Renal pelvis (tissue), 12 donors: ENCODE results near the gene APOL6. TPM values are rescaled to one million over a fixed set of nuclear protein-coding genes. Genes with fewer than 3 reads are reported as not detected.

Experiments
- DNase-seq: peaks from one replicate; pipeline ENCODE4 v3.0.0-alpha.2; 2013
- long read RNA-seq, 16 experiments: transcript quantifications; one replicate each; lab custom pipeline, GENCODE V29; 2026
- polyA plus RNA-seq, 3 donors: library from polyadenylated mRNA; unstranded; fragments of 120-200 nt; gene quantifications; one replicate each; pipeline ENCODE4 v1.2.1, GENCODE V29; 2013; ENCODE audit not compliant: insufficient read length in 3 of 3

The APOL6 gene, protein sequence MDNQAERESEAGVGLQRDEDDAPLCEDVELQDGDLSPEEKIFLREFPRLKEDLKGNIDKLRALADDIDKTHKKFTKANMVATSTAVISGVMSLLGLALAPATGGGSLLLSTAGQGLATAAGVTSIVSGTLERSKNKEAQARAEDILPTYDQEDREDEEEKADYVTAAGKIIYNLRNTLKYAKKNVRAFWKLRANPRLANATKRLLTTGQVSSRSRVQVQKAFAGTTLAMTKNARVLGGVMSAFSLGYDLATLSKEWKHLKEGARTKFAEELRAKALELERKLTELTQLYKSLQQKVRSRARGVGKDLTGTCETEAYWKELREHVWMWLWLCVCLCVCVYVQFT
- polyA plus RNA-seq = 1 to 10 TPM; 2.7 to 4.0 (median 3.5) TPM
- long read RNA-seq, donor 1, full-length matches to known transcripts = 1 of 1 reads
- long read RNA-seq, donor 1, partial matches to known transcripts = 0 of 1 reads
- long read RNA-seq, donor 1, other reads (novel, unspliced or antisense) = 0 of 1 reads
- long read RNA-seq, donor 2 = 0 reads
- long read RNA-seq, donor 3, full-length matches to known transcripts = 2 of 2 reads
- long read RNA-seq, donor 3, partial matches to known transcripts = 0 of 2 reads
- long read RNA-seq, donor 3, other reads (novel, unspliced or antisense) = 0 of 2 reads
- long read RNA-seq, donor 4 = 0 reads
- long read RNA-seq, donor 5 = 0 reads
- long read RNA-seq, donor 6, full-length matches to known transcripts = 1 of 1 reads
- long read RNA-seq, donor 6, partial matches to known transcripts = 0 of 1 reads
- long read RNA-seq, donor 6, other reads (novel, unspliced or antisense) = 0 of 1 reads
- long read RNA-seq, donor 7, full-length matches to known transcripts = 1 of 1 reads
- long read RNA-seq, donor 7, partial matches to known transcripts = 0 of 1 reads
- long read RNA-seq, donor 7, other reads (novel, unspliced or antisense) = 0 of 1 reads
- long read RNA-seq, donor 8, full-length matches to known transcripts = 1 of 1 reads
- long read RNA-seq, donor 8, partial matches to known transcripts = 0 of 1 reads
- long read RNA-seq, donor 8, other reads (novel, unspliced or antisense) = 0 of 1 reads
- long read RNA-seq, donor 9 = 0 reads
- long read RNA-seq, donor 10, partial matches to known transcripts = 0 of 8 reads
- long read RNA-seq, donor 10, other reads (novel, unspliced or antisense) = 8 of 8 reads
- long read RNA-seq, donor 11, full-length matches to known transcripts = 1 of 1 reads
- long read RNA-seq, donor 11, partial matches to known transcripts = 0 of 1 reads
- long read RNA-seq, donor 11, other reads (novel, unspliced or antisense) = 0 of 1 reads
- long read RNA-seq, donor 12 = 0 reads
- long read RNA-seq, donor 13, full-length matches to known transcripts = 1 of 1 reads
- long read RNA-seq, donor 13, partial matches to known transcripts = 0 of 1 reads
- long read RNA-seq, donor 13, other reads (novel, unspliced or antisense) = 0 of 1 reads
- long read RNA-seq, donor 14, full-length matches to known transcripts = 5 of 5 reads
- long read RNA-seq, donor 14, partial matches to known transcripts = 0 of 5 reads
- long read RNA-seq, donor 14, other reads (novel, unspliced or antisense) = 0 of 5 reads
- long read RNA-seq, donor 15, full-length matches to known transcripts = 2 of 2 reads
- long read RNA-seq, donor 15, partial matches to known transcripts = 0 of 2 reads
- long read RNA-seq, donor 15, other reads (novel, unspliced or antisense) = 0 of 2 reads
- long read RNA-seq, donor 16, full-length matches to known transcripts = 1 of 1 reads
- long read RNA-seq, donor 16, partial matches to known transcripts = 0 of 1 reads
- long read RNA-seq, donor 16, other reads (novel, unspliced or antisense) = 0 of 1 reads

DNA sequence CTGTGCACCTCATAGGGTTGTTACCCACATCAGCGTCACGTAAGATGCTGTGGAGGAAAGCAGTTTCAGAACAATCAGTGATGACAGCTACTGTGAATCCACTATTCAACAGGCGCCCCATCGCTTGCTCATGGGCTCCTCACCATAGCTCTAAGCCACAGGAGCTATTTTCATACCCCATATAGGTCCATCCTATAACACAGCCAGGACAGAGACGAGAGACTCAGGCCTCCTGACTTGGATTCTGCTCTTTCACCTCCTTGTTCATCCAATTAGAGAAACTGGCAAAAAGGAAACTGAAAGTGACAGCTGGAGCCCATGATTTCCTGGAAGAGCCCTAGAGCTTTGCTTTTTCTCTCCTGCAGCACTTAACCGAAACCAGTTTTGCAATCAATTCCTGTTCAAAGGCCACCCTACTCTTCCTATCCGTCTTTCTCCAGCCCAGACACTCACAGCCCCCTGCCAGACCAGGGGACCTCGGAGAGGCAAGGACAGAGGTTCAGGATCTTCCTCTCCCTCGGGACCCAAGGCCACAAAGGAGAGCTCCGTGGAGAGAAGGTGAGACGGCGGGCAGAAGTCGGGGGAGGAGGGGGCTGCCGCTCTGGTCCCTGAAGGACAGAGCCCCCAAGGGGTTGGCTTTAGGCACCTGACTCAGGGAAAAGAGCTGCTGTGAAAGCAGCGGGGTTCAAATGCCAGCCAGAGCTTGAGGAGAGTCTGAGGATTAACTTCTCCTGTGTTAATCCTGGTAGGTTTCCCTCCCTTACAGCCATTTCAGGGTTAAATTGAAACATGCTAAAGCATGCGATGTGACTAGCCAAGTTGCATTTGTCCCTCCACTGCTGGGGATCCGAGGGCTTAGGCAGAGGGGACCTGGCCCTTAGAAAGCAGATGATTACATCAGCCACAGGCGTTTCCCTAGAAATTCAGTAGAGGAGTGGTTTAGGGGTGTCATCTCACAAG, at the start of gene APOL6:
APOL6 (plus strand) TSS at position 381 of the 960 bp plus-strand sequence. CDS start 7,980 bp downstream, outside the sequence.
- DNase-seq = no peak

DNA sequence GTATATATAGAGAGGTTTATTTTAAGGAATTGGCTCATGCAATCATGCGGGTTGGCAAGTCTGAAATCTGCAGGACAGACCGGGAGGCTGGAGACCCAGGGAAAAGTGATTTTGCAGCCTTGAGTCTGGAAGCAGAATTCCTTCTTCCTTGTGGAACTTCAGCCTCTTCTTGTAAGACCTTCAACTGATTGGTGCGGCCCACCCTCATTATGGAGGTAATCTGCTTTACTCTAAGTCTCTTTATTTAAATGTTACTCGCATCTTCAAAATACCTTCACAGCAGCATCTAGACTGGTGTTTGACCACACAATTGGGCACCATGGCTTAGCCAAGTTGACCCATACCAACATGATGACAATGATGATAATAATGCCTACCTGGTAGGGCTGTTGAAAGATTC, 48.9 kb upstream of the APOL6 start:
- DNase-seq = no peak

DNA sequence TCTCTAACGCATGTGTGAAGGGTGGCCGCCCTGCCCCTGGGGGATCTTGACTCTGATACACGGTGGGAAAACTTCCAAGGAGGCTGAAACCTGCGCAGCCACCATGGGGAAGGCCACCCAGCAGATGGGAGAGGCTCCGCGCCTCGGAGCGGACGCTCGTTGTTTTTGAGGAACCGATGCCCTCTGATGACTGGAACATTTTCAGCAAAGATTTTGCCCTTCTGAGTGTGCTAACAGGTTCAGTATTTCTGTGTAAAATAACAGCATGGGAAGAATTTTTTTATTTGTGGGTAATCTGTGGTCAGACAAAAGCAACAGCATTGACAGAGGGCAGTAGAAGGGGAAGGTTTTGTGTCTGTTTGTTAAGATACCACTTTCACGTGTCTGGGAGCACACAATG, 47.8 kb upstream of the APOL6 start:
- no peak for DNase-seq

DNA sequence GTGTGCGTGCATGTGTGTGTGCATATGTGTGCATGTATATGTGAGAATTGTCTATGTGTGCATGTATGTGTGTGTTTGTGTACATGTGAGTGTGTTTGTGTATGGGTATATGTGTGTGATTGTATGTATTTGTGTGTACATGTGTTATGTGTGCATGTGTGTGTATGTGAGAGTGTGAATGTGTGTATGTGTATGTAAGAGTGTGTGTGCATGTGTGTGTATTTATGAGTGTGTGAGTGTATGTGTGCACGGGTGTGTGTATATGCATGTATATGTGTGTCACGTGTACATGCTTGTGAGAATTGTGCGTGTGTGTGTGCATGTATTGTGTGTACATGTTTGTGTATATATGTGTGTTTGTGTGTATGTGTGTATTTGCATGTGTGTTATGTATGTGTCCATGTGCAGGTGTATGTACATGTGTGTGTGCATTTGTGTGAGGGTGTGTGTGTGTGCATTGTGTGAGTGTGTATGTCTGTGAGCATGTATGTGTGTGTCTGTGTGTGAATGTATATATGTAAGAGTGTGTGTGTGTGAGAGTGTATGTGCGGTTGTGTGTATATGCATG, 47.1 kb upstream of the APOL6 start:
- DNase-seq = no peak

DNA sequence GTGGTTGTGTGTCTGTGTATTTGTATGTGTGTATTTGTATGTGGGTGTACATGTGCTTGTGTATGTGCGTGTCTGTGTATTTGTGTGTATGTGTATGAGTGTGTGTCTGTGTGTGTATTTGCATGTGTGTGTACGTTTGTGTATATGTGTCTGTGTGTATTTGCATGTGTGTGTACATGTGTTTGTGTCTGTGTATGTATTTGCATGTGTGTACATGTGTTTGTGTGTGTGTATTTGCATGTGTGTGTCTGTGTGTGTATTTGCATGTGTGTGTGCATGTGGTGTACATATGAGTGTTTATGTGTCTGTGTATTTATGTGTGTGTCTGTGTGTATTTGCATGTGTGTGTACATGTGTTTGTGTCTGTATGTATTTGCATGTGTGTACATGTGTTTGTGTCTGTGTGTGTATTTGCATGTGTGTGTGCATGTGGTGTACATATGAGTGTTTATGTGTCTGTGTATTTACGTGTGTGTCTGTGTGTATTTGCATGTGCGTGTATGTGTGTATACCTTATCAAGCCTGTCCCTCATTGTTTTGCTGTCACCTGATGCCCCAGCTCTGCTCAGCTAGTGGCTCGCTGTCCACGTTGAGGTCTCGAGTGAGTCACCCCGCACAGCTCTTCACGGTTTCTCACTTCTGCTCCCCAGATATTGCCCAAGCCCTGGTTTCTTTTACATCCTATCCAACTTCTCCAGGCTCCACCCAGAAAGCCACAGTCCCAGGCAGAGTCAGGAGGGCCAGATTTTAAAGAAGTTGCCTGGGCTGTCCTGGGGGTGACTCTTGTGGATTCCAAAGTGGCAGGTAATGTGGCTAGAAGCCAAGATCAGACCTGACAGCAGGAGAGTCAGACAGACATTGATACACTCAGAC, 46.3 kb upstream of the APOL6 start:
- no peak for DNase-seq

DNA sequence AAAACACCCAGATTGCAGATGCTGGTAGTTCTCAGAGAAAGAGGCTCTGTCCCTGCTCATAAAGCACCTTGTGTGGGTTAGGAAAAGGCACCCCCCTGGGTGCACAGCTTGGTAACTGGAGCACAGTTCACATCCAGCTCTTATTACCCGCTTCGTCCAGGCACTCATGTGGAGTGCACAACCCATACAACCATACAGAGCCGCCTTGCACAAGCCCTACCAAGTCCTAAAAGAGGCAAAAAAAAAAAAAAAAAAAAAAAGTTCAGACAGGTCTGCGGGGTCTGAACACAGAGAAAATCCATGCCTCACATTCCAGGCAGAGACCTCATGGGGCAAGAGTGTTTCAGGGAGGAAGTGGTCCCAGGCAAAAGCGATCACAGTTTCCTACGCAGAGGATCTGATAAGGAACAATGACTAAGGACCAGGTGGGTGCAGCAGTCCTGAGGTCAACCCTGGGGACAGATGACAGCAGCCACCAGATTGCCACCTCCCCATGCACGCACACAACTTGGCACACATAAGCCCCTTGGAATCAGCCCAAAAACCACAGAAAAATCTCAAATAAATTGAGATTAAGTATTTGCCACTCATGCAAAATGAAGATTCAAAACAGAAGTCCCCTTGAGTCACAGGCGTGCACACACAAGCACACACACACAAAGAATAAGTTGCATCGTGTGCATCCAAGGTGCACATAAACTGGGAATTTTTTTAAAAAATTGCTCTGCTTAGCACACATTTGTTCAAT, 43.5 kb upstream of the APOL6 start:
- DNase-seq = no peak

DNA sequence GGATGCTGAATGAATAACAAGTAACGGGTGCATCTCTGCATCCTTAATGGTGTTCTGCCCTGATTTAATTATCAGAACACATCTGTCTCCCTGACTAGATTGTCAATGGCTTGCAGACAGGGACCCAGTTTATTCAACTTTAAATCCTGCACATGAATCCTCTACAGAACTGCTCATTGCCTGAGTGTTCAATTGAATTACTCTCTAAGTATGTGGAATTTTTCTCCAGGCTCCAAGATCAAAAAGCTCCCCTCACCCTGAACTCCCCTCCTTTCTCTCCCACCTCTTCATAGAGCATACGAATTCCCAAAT, 42.9 kb upstream of the APOL6 start:
- DNase-seq = no peak

DNA sequence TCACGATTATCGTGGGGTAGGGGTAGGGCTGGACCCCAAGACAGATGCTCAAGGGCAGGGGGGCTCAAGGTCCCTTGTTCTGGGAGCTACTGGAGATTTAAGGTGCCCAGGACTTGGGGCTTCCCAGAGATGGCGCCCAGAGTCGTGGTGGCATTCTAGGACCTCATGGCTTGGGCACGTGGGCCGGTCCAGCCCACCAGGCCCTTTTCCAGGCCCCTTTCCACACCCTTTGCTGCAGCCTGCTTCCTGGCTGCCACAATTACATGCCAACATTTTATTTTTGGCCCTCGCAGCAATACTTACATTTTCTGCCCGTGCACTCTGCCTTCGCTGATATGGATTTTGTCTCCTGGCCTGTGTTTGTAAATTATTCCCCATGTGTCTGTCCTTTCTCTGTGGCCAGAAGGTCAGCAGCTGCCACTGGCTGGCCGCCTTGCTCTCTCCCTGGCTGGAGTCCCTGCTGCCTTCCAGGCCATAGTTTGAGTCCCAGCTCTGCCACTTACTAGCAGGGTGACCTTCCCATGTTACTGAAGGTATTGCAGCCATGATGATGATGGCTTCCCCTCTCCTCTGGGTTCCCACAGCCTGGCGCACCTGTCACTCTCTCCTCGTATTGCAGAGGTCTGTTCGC, 42.3 kb upstream of the APOL6 start:
- no peak for DNase-seq

DNA sequence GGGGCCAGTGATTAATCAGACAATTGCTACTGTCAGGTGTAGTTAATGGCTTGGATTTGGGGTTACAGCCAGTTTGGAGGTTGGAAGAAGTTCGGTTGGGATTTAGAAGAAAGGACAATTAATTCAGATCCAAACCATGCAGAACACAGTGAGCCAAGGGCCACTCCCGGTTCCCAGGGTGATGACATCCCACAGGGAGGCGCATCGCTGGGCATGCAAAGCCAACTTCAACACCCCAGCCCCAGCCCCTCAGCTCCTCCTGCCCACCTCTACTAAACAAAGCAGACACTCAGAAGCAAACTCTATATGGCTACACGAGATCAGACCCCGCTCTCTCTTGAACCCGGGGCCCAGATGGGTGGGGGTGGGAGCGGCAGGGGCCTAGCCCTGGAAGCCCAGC, 41.3 kb upstream of the APOL6 start:
- no peak for DNase-seq

DNA sequence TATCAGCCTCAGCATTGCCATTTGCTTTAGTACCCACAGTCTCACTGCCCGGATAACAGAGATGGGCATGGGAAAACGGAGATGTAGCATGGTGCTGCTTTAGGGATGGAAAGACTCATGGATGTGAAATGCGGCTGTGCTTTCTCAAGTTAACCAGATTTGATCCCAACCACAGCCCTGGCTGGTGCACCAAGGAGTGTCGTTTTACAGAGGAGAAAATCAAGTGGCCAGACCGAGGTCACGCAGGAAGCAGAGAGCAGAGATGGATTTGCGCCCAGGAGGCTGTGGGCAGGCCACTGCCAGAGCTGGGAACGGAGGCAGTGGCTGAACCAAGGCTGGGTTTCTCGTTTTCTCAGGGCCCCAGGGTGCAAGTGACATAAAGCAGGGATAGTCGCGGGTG, 40.2 kb upstream of the APOL6 start:
- DNase-seq = no peak

DNA sequence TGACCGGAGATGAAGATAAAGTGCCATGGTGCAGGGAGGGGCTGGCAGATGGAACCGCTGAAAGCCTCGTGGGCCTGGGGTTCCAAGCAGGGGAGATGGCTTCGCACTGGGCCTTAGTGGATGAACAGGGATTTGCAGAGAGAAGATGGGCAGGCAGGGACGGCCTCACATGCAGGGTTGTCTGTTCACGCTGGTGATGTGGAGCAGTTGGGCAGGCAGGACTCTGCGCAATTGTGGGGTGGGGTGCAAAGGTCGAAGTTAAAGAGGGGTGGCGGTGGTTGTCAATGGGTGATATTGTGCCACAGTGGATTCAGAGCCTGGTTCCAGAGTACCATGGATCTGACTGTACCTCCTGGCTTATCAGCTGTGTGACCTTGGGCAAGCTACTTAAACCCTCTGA, 39.0 kb upstream of the APOL6 start:
- DNase-seq = no peak

DNA sequence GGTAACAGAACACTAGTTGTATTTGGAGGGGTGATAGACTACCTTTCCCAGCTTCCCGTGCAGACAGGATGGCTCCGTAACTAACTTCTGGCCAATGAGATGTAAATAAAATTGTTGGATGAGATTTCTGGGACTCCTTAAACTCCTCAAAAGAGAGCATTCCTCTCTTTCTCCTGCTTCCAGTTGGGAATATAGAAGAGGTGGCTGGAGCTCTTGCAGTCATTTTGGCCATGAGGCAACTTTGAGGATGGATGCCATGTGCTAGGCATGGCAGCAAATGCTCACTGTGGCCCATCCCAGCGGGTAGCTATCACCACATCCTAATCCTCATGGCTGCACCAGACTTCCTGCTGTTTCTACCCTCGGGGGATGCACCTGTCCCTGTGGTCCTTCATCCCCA, 38.5 kb upstream of the APOL6 start:
- DNase-seq = no peak

DNA sequence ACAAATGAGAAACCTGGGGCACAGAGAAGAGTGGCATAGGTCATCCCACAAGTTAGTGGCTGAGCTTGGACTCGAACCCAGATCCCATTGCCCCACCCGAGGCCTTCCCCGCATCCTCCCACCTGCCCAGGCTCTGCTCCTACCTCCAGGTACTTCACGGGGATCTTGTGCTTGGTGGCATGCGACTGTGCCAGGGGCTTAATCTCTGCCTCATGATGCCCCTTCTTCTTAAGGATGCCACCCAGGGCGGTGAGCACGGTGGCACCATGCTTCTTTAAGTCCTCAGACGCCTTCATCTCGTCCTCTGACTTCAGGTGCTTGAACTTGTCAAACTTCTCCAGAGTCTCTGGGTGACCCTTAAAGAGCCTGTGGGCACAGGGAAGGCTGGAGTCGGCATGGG, 37.5 kb upstream of the APOL6 start:
- DNase-seq = no peak

DNA sequence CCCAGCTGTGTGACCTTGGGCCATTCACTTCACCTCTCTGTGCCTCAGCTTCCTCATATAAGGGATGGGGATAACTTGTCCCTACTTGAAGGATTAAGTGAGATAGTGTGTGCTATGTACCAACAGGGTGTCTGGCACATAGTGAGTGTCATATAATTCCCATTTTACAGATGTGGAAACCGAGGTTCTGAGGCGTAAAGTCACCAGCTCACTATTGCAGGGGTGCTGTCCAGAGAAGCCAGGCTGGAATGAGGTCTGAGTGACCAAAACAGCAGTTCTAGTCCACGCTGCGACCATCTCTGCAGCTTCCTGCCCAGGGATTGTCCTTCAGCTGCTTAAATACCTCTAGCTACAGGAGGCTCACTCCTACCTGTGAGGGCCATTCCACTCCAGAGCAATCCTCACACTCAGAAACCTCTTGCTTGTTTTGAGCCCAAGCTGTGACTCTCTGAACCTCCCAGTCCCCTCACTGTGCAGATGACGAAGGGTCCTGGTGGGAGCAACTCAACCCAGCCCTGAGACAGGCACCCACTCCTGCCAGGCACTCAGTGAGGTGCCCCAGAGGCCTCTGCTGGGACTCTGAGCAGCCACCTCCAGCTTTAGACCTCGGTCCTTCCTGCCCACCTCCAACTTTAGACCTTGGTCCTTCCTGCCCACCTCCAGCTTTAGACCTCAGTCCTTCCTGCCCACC, 36.9 kb upstream of the APOL6 start:
- no peak for DNase-seq

DNA sequence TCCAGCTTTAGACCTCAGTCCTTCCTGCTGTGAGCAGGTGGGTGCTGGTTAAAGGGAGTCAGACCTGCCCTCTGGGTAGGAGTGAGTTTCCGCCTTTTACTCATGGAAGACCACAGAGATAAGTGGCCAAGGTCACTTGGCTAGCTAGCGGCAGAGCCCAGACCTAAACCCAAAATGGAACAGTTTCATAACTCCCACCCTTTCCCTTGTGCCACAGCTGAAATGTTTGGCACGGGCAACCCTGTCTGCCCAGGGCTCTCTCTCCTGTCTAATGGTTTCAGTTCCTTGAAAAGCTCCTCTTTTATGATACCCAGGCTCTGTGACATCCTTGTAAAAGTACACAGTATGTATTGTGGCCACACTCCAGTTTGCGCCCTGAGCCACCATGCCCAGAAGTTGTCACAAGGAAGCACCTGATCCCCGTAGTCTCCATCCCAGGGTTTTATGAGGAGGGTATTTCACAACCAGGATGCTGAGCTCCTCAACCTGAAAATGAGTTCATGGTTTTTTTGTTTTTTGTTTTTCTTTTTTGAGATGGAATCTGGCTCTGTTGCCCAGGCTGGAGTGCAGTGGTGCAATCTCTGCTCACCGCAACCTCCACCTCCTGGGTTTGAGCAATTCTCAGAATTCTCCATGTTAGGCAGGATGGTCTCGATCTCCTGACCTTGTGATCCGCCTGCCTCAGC, 36.2 kb upstream of the APOL6 start:
- DNase-seq = no peak

DNA sequence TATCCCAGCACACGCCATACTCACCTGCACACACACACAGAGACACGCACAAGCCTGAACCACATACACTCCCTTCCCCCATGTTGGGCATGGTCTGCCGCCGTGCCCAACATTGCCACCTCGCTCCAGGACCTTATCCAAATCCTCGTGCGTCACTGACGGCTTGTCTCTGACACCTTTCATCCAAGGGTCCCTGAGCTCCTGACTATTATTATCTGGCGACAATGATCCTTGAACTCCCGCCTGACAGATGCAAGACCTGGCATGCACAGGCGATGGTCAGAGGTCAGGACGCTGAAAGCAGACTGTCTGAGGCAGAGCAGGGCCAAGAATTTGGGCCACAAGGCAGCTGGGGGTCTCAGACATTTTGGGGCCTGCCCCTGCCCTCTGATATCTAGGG, 35.3 kb upstream of the APOL6 start:
- DNase-seq = no peak
